Naive thymus-derived CD4-positive, alpha-beta T cell (primary cell): ENCODE measurements around the gene HLA-C. TPM values are rescaled to one million over a fixed set of nuclear protein-coding genes. Genes with fewer than 3 reads are reported as not detected.
"Not testable (repeated sequence)": the region's sequence is repeated elsewhere in the genome, so short reads cannot be mapped to it uniquely, and the experiment has no call there.

ENCODE experiments used
- ATAC-seq: fragments of 150-1000 bp; cut with Tn5 transposase; 2 replicates; pipeline ENCODE4 v1.10.0; 2021; ENCODE audit warnings: mild to moderate bottlenecking, moderate library complexity
- CTCF ChIA-PET: fragments of 350-600 bp; sonication (Branson Sonifier 250); formaldehyde crosslinking; loops from one replicate; lab custom pipeline; 2021; ENCODE audit warnings: antibody characterized with exemption; lab: Charles Lee
- POLR2A ChIA-PET: fragments of 350-600 bp; sonication (Branson Sonifier 250); formaldehyde crosslinking; loops from one replicate; lab custom pipeline; 2021; ENCODE audit warnings: antibody characterized with exemption, inconsistent platforms; lab: Charles Lee
- DNase-seq, 9 donors: peaks; one replicate each; pipeline versions ENCODE4 v3.0.0 to v3.0.0-alpha.2; 2020 to 2022; ENCODE audit warnings: mixed read lengths in 1 of 9
- H3K27ac ChIP-seq: one replicate; pipeline ENCODE4 v1.7.0; 2013; ENCODE audit warnings: mild to moderate bottlenecking, low read depth, low read length, moderate library complexity
- H3K27me3 ChIP-seq, 2 donors: one replicate each; pipeline ENCODE4 v1.7.0; 2013; ENCODE audit warnings: low read length in 2 of 2, mild to moderate bottlenecking in 2 of 2, moderate library complexity in 2 of 2; ENCODE audit not compliant: control insufficient read depth in 2 of 2, insufficient read depth in 2 of 2
- H3K36me3 ChIP-seq, 3 experiments: 1 replicate in 2 of 3; 2 replicates in 1 of 3; pipeline ENCODE4 v1.7.0; 2013; ENCODE audit warnings: low read length in 3 of 3, mild to moderate bottlenecking in 3 of 3, moderate library complexity in 1 of 3; ENCODE audit not compliant: insufficient read depth in 3 of 3, control insufficient read depth in 2 of 3
- H3K4me1 ChIP-seq, 2 donors: one replicate each; pipeline ENCODE4 v1.7.0; 2013; ENCODE audit warnings: low read length in 2 of 2, mild to moderate bottlenecking in 2 of 2, moderate library complexity in 1 of 2; ENCODE audit not compliant: control insufficient read depth in 2 of 2, insufficient read depth in 2 of 2
- H3K4me3 ChIP-seq: 2 replicates; pipeline ENCODE4 v1.7.0; 2013; ENCODE audit warnings: mild to moderate bottlenecking, low read length
- H3K9me3 ChIP-seq, 3 experiments: 1 replicate in 2 of 3; 2 replicates in 1 of 3; pipeline ENCODE4 v1.7.0; 2013; ENCODE audit warnings: low read length in 3 of 3; ENCODE audit not compliant: control insufficient read depth in 2 of 3
- H3K27ac Mint-ChIP-seq, 9 donors: one replicate each; pipeline ENCODE4 v1.8.0; 2020 to 2022; ENCODE audit warnings: mixed read lengths in 9 of 9, mild to moderate bottlenecking in 8 of 9, moderate library complexity in 5 of 9, inconsistent platforms in 2 of 9
- H3K27me3 Mint-ChIP-seq, 5 donors: one replicate each; pipeline ENCODE4 v1.8.0; 2021 to 2022; ENCODE audit warnings: mixed read lengths in 5 of 5, mild to moderate bottlenecking in 1 of 5
- H3K36me3 Mint-ChIP-seq, 5 donors: one replicate each; pipeline ENCODE4 v1.8.0; 2020 to 2022; ENCODE audit warnings: mixed read lengths in 5 of 5, mild to moderate bottlenecking in 3 of 5, inconsistent platforms in 1 of 5
- H3K4me1 Mint-ChIP-seq, 7 donors: one replicate each; pipeline ENCODE4 v1.8.0; 2020 to 2022; ENCODE audit warnings: mixed read lengths in 7 of 7, mild to moderate bottlenecking in 3 of 7, inconsistent platforms in 1 of 7
- H3K4me3 Mint-ChIP-seq, 10 donors: one replicate each; pipeline ENCODE4 v1.8.0; 2020 to 2022; ENCODE audit warnings: mild to moderate bottlenecking in 10 of 10, mixed read lengths in 10 of 10, moderate library complexity in 6 of 10, inconsistent platforms in 2 of 10
- H3K9me3 Mint-ChIP-seq, 11 donors: one replicate each; pipeline ENCODE4 v1.8.0; 2020 to 2022; ENCODE audit warnings: mixed read lengths in 11 of 11, mild to moderate bottlenecking in 4 of 11, inconsistent platforms in 1 of 11, moderate library complexity in 1 of 11
- intact Hi-C, 2 donors: fragments of 100-400 bp; cut with micrococcal nuclease; formaldehyde crosslinking; loops; one replicate each; pipeline ENCODE4 v1.15.1; 2023
- polyA plus RNA-seq, 2 donors: library from polyadenylated mRNA; unstranded; fragments of 300-500 nt; fragmentation: Illumina TruSeq; gene quantifications; one replicate each; pipeline ENCODE4 v1.2.3, GENCODE V29; 2021
- total RNA-seq, 6 experiments: library from RNA in 5 of 6; stranded (reverse) in 5 of 6; gene quantifications; 1 replicate in 5 of 6; 2 replicates in 1 of 6; pipeline ENCODE4 v1.2.3 and lab custom pipeline; 2021 to 2026

The HLA-C gene
- total and polyA plus RNA-seq, 7 experiments from 2014 or later: 1,349 to 2,874 (median 1,583) TPM

GRCh38 chr6:31259995-31260394 is 11.9 kb downstream of the HLA-C start:
- peaks cover 0 to 27% (median 7%) of the 10 kb centered on the region in 5 donors for H3K27me3 Mint-ChIP-seq

GRCh38 chr6:31252625-31253024 is 19.3 kb downstream of the HLA-C start:
- CTCF ChIA-PET: interaction anchor here (0.6 to 1.9 kb wide), 3 partner anchors 56 to 166 kb away, joined by 3 to 11 read pairs (median 6); no protein-coding TSS in a partner anchor
- Histone ChIP-seq H3K27me3 (no peaks in the 10 kb centered on the region), H3K4me3 (no peak overlapping the region), H3K9me3 (peaks cover 0 to 5% (median 0%) of the 10 kb centered on the region in 3 experiments), H3K4me1 (no peaks in the 10 kb centered on the region), H3K27ac (no peak overlapping the region), H3K36me3 (no peaks in the 10 kb centered on the region)
- Mint-ChIP-seq H3K4me1 (peaks cover 0 to 8% (median 6%) of the 10 kb centered on the region in 7 donors), H3K27ac (peak overlapping the region in 1 of 9 donors; percentile 43), H3K9me3 (peaks cover 6 to 21% (median 16%) of the 10 kb centered on the region in 11 donors), H3K4me3 (no peak overlapping the region), H3K27me3 (peaks cover 0 to 55% (median 14%) of the 10 kb centered on the region in 5 donors), H3K36me3 (peaks cover 0 to 12% (median 7%) of the 10 kb centered on the region in 5 donors)
- POLR2A ChIA-PET: interaction anchor here (0.7 to 2.3 kb wide), 6 partner anchors 17 to 55 kb away, joined by 3 to 6 read pairs (median 4); no protein-coding TSS in a partner anchor
- intact Hi-C loops: no loop called here
- ATAC-seq (no peak), DNase-seq (no peak)

More at GRCh38 chr6:31259995-31260394, 11.9 kb downstream of the HLA-C start:
- DNase-seq: peak in 7 of 9 donors; percentile 49 to 85 (median 80)
- H3K4me1 ChIP-seq, H3K9me3 ChIP-seq, H3K27ac ChIP-seq, H3K27me3 ChIP-seq, H3K4me3 ChIP-seq, H3K36me3 ChIP-seq: not testable (repeated sequence)
- Mint-ChIP-seq H3K4me3 (peak overlapping the region in 9 of 10 donors; percentile 17 to 85 (median 53)), H3K4me1 (peaks cover 7 to 39% (median 26%) of the 10 kb centered on the region in 7 donors), H3K36me3 (peaks cover 0 to 19% (median 4%) of the 10 kb centered on the region in 5 donors), H3K27ac (peak overlapping the region in 7 of 9 donors; percentile 56 to 96 (median 87)), H3K9me3 (peaks cover 0 to 50% (median 19%) of the 10 kb centered on the region in 11 donors)
- intact Hi-C loops: loop anchor here in 1 of 2 donors (1.0 kb wide), 2 partner anchors 12 to 63 kb away; partner anchors contain the start of gene HLA-C
- peak; percentile 29 for ATAC-seq
- POLR2A ChIA-PET: interaction anchor here (0.6 to 4.0 kb wide), 10 partner anchors 9 to 1344 kb away, joined by 3 to 33 read pairs (median 5); no protein-coding TSS in a partner anchor
- CTCF ChIA-PET: interaction anchor here (1.0 to 1.7 kb wide), 2 partner anchors 12 to 107 kb away, joined by 4 read pairs; no protein-coding TSS in a partner anchor

DNA sequence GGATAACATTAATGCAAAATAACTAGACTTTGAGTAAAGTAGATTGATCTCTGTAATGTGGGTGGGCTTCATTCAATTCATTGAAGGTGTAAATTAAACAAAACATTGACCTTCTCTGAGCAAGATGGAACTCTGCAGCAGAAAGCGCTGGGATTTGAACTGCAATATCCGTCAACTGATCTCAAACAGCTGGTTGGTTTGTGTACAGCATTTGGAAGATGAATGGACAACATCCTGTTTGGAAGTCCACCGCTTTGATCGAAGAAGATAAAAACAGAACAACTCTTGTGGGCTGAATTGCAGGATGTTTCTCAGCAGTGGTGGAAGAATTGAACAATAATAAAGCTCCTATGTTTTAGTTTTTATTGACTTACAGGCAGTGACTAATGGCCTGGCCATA is 20.6 kb downstream of the HLA-C start:
- ChIA-PET POLR2A (interaction anchor here (1.1 to 2.3 kb wide), 4 partner anchors 9 to 48 kb away, joined by 3 to 6 read pairs (median 4); no protein-coding TSS in a partner anchor), CTCF (interaction anchor here (1.9 kb wide), 1 partner anchor 116 kb away, joined by 11 read pairs; no protein-coding TSS in a partner anchor)
- ATAC-seq (no peak), DNase-seq (no peak)
- Histone ChIP-seq H3K4me1 (no peaks in the 10 kb centered on the region), H3K36me3 (no peaks in the 10 kb centered on the region), H3K27me3 (no peaks in the 10 kb centered on the region), H3K4me3 (no peak overlapping the region), H3K9me3 (peaks cover 0 to 16% (median 0%) of the 10 kb centered on the region in 3 experiments), H3K27ac (no peak overlapping the region)
- H3K4me3 Mint-ChIP-seq: no peak overlapping the region
- peaks cover 0 to 22% (median 12%) of the 10 kb centered on the region in 5 donors for H3K36me3 Mint-ChIP-seq
- H3K27ac Mint-ChIP-seq: peak overlapping the region in 1 of 9 donors; percentile 9
- peaks cover 5 to 49% (median 9%) of the 10 kb centered on the region in 5 donors for H3K27me3 Mint-ChIP-seq
- intact Hi-C loops: no loop called here
- H3K9me3 Mint-ChIP-seq: peaks cover 6 to 31% (median 23%) of the 10 kb centered on the region in 11 donors
- peaks cover 0 to 8% (median 6%) of the 10 kb centered on the region in 7 donors for H3K4me1 Mint-ChIP-seq

- ATAC-seq: no peak
- Mint-ChIP-seq H3K36me3 (peaks cover 0 to 22% (median 12%) of the 10 kb centered on the region in 5 donors), H3K27ac (no peak overlapping the region), H3K27me3 (peaks cover 5 to 43% (median 9%) of the 10 kb centered on the region in 5 donors), H3K4me1 (peaks cover 0 to 9% (median 5%) of the 10 kb centered on the region in 7 donors), H3K4me3 (no peak overlapping the region), H3K9me3 (peaks cover 6 to 31% (median 22%) of the 10 kb centered on the region in 11 donors)
- Histone ChIP-seq H3K27me3 (no peaks in the 10 kb centered on the region), H3K27ac (no peak overlapping the region), H3K36me3 (no peaks in the 10 kb centered on the region), H3K4me1 (no peaks in the 10 kb centered on the region), H3K9me3 (peaks cover 0 to 16% (median 0%) of the 10 kb centered on the region in 3 experiments), H3K4me3 (no peak overlapping the region)
- ChIA-PET POLR2A (interaction anchor here (1.0 kb wide), 1 partner anchor 15 kb away, joined by 5 read pairs; no protein-coding TSS in a partner anchor), CTCF (no interaction called here)
- intact Hi-C loops: no loop called here
- DNase-seq: no peak
Measured at GRCh38 chr6:31249184-31249583, 22.7 kb downstream of the HLA-C start.

DNA sequence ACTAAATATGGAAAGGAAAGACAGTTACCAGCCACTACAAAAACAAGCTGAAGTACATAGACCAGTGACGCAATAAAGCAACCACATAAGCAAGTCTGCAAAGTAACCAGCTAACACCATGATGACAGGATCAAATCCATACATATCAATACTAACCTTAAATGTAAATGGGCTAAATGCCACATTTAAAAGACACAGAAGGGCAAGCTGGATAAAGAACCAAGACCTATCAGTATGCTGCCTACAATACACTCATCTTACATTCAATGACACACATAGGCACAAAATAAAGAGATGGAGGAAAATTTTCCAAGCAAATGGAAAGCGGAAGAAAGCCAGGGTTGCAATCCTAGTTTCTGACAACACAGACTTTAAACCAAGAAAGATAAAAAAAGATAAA is 24.1 kb downstream of the HLA-C start:
- Mint-ChIP-seq H3K4me1 (peaks cover 0 to 17% (median 11%) of the 10 kb centered on the region in 7 donors), H3K36me3 (peaks cover 0 to 22% (median 12%) of the 10 kb centered on the region in 5 donors), H3K4me3 (no peak overlapping the region), H3K9me3 (peaks cover 6 to 31% (median 22%) of the 10 kb centered on the region in 11 donors), H3K27ac (no peak overlapping the region), H3K27me3 (peaks cover 5 to 43% (median 9%) of the 10 kb centered on the region in 5 donors)
- Histone ChIP-seq H3K4me1 (no peaks in the 10 kb centered on the region), H3K4me3 (no peak overlapping the region), H3K36me3 (no peaks in the 10 kb centered on the region), H3K27me3 (no peaks in the 10 kb centered on the region), H3K27ac (no peak overlapping the region), H3K9me3 (peaks cover 0 to 16% (median 0%) of the 10 kb centered on the region in 3 experiments)
- DNase-seq (no peak), ATAC-seq (no peak)
- intact Hi-C loops: no loop called here
- CTCF ChIA-PET: no interaction called here
- POLR2A ChIA-PET: no interaction called here

DNA sequence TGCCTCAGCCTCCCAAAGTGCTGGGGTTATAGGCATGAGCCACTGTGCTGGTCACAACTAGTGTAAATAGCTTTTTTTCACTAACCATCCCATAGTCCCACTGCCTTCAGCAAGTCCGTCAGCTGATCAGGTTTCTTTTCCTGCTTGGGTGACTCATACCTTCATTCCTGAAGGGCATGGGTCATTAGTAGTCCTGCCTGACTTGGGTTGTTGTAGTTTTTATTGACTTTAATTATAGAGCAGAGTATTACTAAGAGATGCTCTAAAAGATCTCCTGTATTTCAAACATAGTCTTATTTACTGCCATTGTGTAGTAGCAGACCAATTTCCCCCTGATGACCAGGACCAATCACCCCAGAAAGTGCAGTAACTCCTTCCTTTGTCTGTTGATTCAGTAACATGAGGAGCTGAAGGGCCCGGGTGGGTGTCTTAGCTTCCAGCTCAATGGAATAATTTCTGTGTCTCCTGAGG is 25.8 kb downstream of the HLA-C start:
- intact Hi-C loops: no loop called here
- Mint-ChIP-seq H3K27ac (no peak overlapping the region), H3K27me3 (peaks cover 5 to 45% (median 13%) of the 10 kb centered on the region in 5 donors), H3K36me3 (peaks cover 0 to 22% (median 12%) of the 10 kb centered on the region in 5 donors), H3K9me3 (peaks cover 6 to 31% (median 22%) of the 10 kb centered on the region in 11 donors), H3K4me3 (no peak overlapping the region), H3K4me1 (peaks cover 0 to 14% (median 5%) of the 10 kb centered on the region in 7 donors)
- DNase-seq (no peak), ATAC-seq (no peak)
- Histone ChIP-seq H3K4me1 (no peaks in the 10 kb centered on the region), H3K9me3 (peaks cover 0 to 16% (median 0%) of the 10 kb centered on the region in 3 experiments), H3K27ac (no peak overlapping the region), H3K27me3 (no peaks in the 10 kb centered on the region), H3K36me3 (no peaks in the 10 kb centered on the region), H3K4me3 (no peak overlapping the region)
- CTCF ChIA-PET: no interaction called here
- POLR2A ChIA-PET: interaction anchor here (1.4 to 1.6 kb wide), 2 partner anchors 11 to 14 kb away, joined by 7 read pairs; no protein-coding TSS in a partner anchor
